GM12878 (cell line): Measurements from ENCODE around the gene DNAH17. TPM values are rescaled to one million over a fixed set of nuclear protein-coding genes. Genes with fewer than 3 reads are reported as not detected.

ENCODE experiments used
- ATAC-seq: fragments of 200-7000 bp; cut with Tn5 transposase; 3 replicates; pipeline ENCODE4 v1.9.1; 2020; ENCODE audit warnings: mild to moderate bottlenecking, moderate library complexity
- BruUV-seq: library from RNA; stranded (reverse); fragments of 400-500 nt; replicated peaks from 2 replicates; lab custom pipeline; 2021; lab: Mats Ljungman, UMichigan
- CTCF ChIA-PET: fragments of 300-600 bp; sonication (Branson Sonifier 250); formaldehyde crosslinking; extraction: SDS; loops from one replicate; lab custom pipeline; 2021; ENCODE audit warnings: inconsistent platforms; lab: Yijun Ruan, JAX
- POLR2A ChIA-PET: fragments of 350-600 bp; formaldehyde crosslinking; extraction: SDS; loops from one replicate; lab custom pipeline; 2021; ENCODE audit warnings: inconsistent platforms; lab: Charles Lee
- RAD21 ChIA-PET: fragments of 300-600 bp; sonication (Branson Sonifier 250); formaldehyde crosslinking; loops from one replicate; lab custom pipeline; 2023; ENCODE audit warnings: antibody characterized with exemption; ENCODE audit not compliant: unreplicated experiment; lab: Charles Lee
- SMC1A ChIA-PET: fragments of 300-600 bp; sonication (Branson Sonifier 250); formaldehyde crosslinking; loops from one replicate; lab custom pipeline; 2023; ENCODE audit not compliant: unreplicated experiment, uncharacterized antibody; lab: Charles Lee
- DNase-seq: peaks from one replicate; pipeline ENCODE4 v3.0.0-alpha.2; 2011; ENCODE audit warnings: low read depth, low spot score
- FAIRE-seq: peaks from 3 replicates; lab custom pipeline; 2011; peaks lifted over from hg19 to GRCh38; lab: Jason Lieb, UNC
- H2AFZ ChIP-seq: 2 replicates; pipeline ENCODE4 v1.6.0; 2011; ENCODE audit warnings: low read depth, low read length, control low read depth; ENCODE audit not compliant: control insufficient read depth
- H3K27ac ChIP-seq: 2 replicates; pipeline ENCODE4 v1.5.1; 2011; ENCODE audit warnings: control low read depth; ENCODE audit not compliant: control insufficient read depth, insufficient read depth
- H3K27me3 ChIP-seq, 2 experiments: replicated peaks in 1 of 2; 2 replicates each; pipeline versions ENCODE4 v1.6.0 to v1.6.1; 2011; ENCODE audit warnings: low read length in 1 of 2; ENCODE audit not compliant: control insufficient read depth in 2 of 2, insufficient read depth in 2 of 2
- H3K36me3 ChIP-seq, 2 experiments: 2 replicates each; pipeline ENCODE4 v1.5.1; 2011; ENCODE audit warnings: low read length in 1 of 2; ENCODE audit not compliant: control insufficient read depth in 2 of 2, insufficient read depth in 2 of 2
- H3K4me1 ChIP-seq: 2 replicates; pipeline ENCODE4 v1.6.1; 2011; ENCODE audit warnings: mild to moderate bottlenecking, low read length, moderate library complexity, mixed read lengths; ENCODE audit not compliant: control insufficient read depth, insufficient read depth
- H3K4me2 ChIP-seq: 2 replicates; pipeline ENCODE4 v1.6.0; 2011; ENCODE audit warnings: control low read depth; ENCODE audit not compliant: control insufficient read depth, insufficient read depth
- H3K4me3 ChIP-seq: fragments of 200-600 bp; sonication (generic); 2 replicates; pipeline ENCODE4 v1.5.1; 2016
- H3K79me2 ChIP-seq: 2 replicates; pipeline ENCODE4 v1.6.0; 2011; ENCODE audit warnings: low read length; ENCODE audit not compliant: control insufficient read depth, insufficient read depth
- H3K9ac ChIP-seq: 2 replicates; pipeline ENCODE4 v1.8.0; 2011; ENCODE audit warnings: low read length, control low read depth, mixed read lengths; ENCODE audit not compliant: control insufficient read depth, insufficient read depth
- H3K9me3 ChIP-seq: replicated peaks from 3 replicates; pipeline ENCODE4 v1.5.1; 2011; ENCODE audit warnings: mild to moderate bottlenecking, low read length; ENCODE audit not compliant: control insufficient read depth, insufficient read depth
- H4K20me1 ChIP-seq: 2 replicates; pipeline ENCODE4 v1.6.0; 2011; ENCODE audit not compliant: control insufficient read depth, insufficient read depth
- JUNB ChIP-seq: IDR thresholded peaks from 2 replicates; pipeline ENCODE4 v1.6.1; 2016; ENCODE audit warnings: antibody characterized with exemption, mild to moderate bottlenecking
- POLR2AphosphoS2 ChIP-seq: IDR thresholded peaks from 2 replicates; pipeline ENCODE4 v1.6.1; 2011; ENCODE audit warnings: low read depth, mild to moderate bottlenecking, low read length, improper control_type of control experiment, moderate library complexity
- TCF3 ChIP-seq: IDR thresholded peaks from 2 replicates; pipeline ENCODE4 v1.6.1; 2012; ENCODE audit warnings: low read depth, mild to moderate bottlenecking, low read length, borderline replicate concordance; ENCODE audit not compliant: insufficient read depth
- WGBS: methylation state at CpG from one replicate; pipeline ENCODE4 v1.1.6; 2016; ENCODE audit warnings: low lambda C conversion rate; ENCODE audit not compliant: insufficient replicate concordance, insufficient coverage; ENCODE audit errors: missing lambda C conversion rate; 5-methylcytosine and 5-hydroxymethylcytosine counted together
- in situ Hi-C: fragments of 300-500 bp; cut with MboI; formaldehyde crosslinking; loops from 9 replicates; pipeline ENCODE4 v1.14.3; 2018; ENCODE audit warnings: mixed read lengths
- intact Hi-C: fragments of 100-400 bp; cut with micrococcal nuclease; formaldehyde crosslinking; loops from one replicate; pipeline ENCODE4 v1.14.2; 2022; ENCODE audit not compliant: unreplicated experiment
- polyA plus RNA-seq, 11 experiments: library from polyadenylated mRNA; depleted of rRNA in 4 of 11; unstranded in 6 of 11; stranded (reverse) in 5 of 11; fragments of >200 nt; fragmentation: Nextera tagmentation in 4 of 11; fragmentation: Illumina TruSeq in 1 of 11; extraction: Ambion mirVana in 4 of 11; extraction: Trizol in 1 of 11; gene quantifications; 1 replicate in 1 of 11; 2 replicates in 10 of 11; pipeline versions ENCODE4 v1.2.1 to v1.2.3, GENCODE V29; 2011 to 2016; ENCODE audit warnings: inconsistent platforms in 2 of 11, missing spikeins in 2 of 11, low read depth in 1 of 11
- total RNA-seq, 4 experiments: library from RNA; depleted of rRNA in 3 of 4; stranded (reverse); fragments of >200 nt in 3 of 4; fragmentation: Illumina TruSeq in 1 of 4; extraction: Trizol in 1 of 4; gene quantifications; 2 replicates each; pipeline versions ENCODE4 v1.2.1 to v1.2.3, GENCODE V29; 2013 to 2021
- TF ChIP-seq, protein P1 (sequence below): IDR thresholded peaks from 2 replicates; pipeline ENCODE4 v1.6.1; 2011; ENCODE audit warnings: low read depth, low read length, improper control_type of control experiment, borderline replicate concordance

The DNAH17 gene
- total and polyA plus RNA-seq, 10 of the 15 experiments (the other 5 are each of a cell fraction or from before 2014, with no cell fraction given): 0.16 to 2.9 (median 0.56) TPM

- no peak for FAIRE-seq
- Histone ChIP-seq H3K4me2 (no peak overlapping the region), H4K20me1 (no peaks in the 10 kb centered on the region; the same call in 1 of the 2 replicates), H3K27me3 (no peaks in the 10 kb centered on the region), H3K27ac (no peak overlapping the region), H3K4me1 (peaks cover 6% of the 10 kb centered on the region), H2AFZ (no peak overlapping the region), H3K79me2 (no peaks in the 10 kb centered on the region; the same call in 1 of the 2 replicates), H3K36me3 (peaks cover 28 to 37% of the 10 kb centered on the region in 2 experiments; a peak in 3 of 4 replicates), H3K9me3 (no peaks in the 10 kb centered on the region), H3K9ac (no peak overlapping the region), H3K4me3 (no peak overlapping the region)
- ChIA-PET CTCF (interaction anchor here (1.2 kb wide), 1 partner anchor 55 kb away, joined by 3 read pairs; no protein-coding TSS in a partner anchor), RAD21 (no interaction called here), SMC1A (no interaction called here), POLR2A (no interaction called here)
- TF ChIP-seq POLR2AphosphoS2 (no peak), JUNB (no peak), TCF3 (no peak)
- TF ChIP-seq, protein P1, sequence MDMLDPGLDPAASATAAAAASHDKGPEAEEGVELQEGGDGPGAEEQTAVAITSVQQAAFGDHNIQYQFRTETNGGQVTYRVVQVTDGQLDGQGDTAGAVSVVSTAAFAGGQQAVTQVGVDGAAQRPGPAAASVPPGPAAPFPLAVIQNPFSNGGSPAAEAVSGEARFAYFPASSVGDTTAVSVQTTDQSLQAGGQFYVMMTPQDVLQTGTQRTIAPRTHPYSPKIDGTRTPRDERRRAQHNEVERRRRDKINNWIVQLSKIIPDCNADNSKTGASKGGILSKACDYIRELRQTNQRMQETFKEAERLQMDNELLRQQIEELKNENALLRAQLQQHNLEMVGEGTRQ: no peak
- intact Hi-C loops (no loop called here), in situ Hi-C loops (loop anchor here (5.0 kb wide), 1 partner anchor 124 kb away; no protein-coding TSS in a partner anchor)
- 94% methylated on average over 17 of the region's 17 CpGs for WGBS
- no peak for ATAC-seq
- DNase-seq: no peak
- BruUV-seq: no TSS peak
These were observed 161.1 kb downstream of the DNAH17 start for GRCh38 chr17:78415821-78416711.
